HG03378 (cell line): ENCODE data around the gene KANSL1.
"Not testable (repeated sequence)": the region's sequence is repeated elsewhere in the genome, so short reads cannot be mapped to it uniquely, and the experiment has no call there.

Source experiments
- ATAC-seq: cut with Tn5 transposase; IDR thresholded peaks from one replicate; pipeline ENCODE4 v1.9.1; 2021; ENCODE audit warnings: mild to moderate bottlenecking, moderate library complexity; ENCODE audit not compliant: unreplicated experiment

Gene KANSL1

GRCh38 chr17:46192439-46193150 lies 634 bp downstream of the KANSL1 start:
- peak; percentile 8 for ATAC-seq

- ATAC-seq = no peak
These were observed 1.1 kb downstream of the KANSL1 start for GRCh38 chr17:46192189-46192438.

- no peak for ATAC-seq
These were observed 1.7 kb downstream of the KANSL1 start for GRCh38 chr17:46191322-46192188.

DNA sequence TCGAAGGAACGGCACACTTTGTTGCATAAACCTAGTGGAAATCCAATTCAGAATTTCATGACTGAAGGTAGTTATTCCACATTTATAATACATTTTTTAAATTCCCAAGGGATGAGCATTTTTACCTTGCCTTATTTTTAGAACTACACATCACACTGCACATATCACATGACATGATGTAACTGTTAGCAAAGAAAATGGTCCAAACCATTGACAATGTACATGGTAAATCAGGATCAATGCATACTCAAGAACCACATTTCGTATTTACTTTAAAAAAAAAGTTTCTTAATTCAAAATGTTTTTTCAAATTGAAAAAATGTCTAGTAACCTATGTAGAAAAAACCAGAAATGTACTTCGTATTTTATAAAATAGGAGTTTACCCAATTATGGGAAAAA lies 2.5 kb downstream of the KANSL1 start:
- no peak for ATAC-seq

DNA sequence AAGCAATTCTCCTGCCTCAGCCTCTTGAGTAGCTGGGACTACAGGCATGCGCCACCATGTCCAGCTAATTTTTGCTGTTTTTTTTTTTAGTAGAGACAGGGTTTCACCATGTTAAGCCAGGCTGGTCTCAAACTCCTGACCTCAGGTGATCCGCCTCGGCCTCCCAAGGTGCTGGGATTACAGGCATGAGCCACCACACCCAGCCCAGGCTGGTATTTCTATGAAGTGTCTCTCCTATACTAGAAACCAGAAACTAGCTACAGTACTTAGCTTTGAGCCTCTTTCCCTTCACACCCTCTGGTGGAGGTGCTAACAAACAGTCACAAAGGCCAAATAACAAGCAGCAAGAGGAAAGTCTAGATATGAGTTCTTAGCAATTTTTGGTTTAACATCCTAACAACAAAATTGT lies 6.4 kb downstream of the KANSL1 start:
- not testable (repeated sequence) for ATAC-seq

DNA sequence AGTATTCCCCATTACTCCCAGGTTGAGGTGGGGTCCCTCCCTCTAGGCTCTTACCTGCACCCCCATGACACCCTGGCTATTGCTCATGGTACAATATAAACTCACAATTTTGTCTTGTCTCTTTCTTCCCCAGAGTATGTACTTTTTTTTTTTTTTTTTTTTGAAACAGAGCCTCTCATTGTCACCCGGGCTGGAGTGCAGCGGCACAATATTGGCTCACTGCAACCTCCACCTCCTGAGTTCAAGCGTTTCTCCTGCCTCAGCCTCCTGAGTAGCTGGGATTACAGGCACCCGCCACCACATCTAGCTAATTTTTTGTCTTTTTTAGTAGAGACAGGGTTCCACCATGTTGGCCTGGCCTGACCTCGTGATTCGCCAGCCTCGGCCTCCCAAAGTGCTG lies 8.5 kb downstream of the KANSL1 start:
- ATAC-seq = no peak

GRCh38 chr17:46183383-46183782 lies 9.8 kb downstream of the KANSL1 start:
- not testable (repeated sequence) for ATAC-seq

- no peak for ATAC-seq
These were observed 10.3 kb downstream of the KANSL1 start for GRCh38 chr17:46182961-46183360.

GRCh38 chr17:46181940-46182339 lies 11.3 kb downstream of the KANSL1 start:
- no peak for ATAC-seq

- not testable (repeated sequence) for ATAC-seq
These were observed 11.9 kb downstream of the KANSL1 start for GRCh38 chr17:46181316-46181715.

- no peak for ATAC-seq
These were observed 12.3 kb downstream of the KANSL1 start for GRCh38 chr17:46180892-46181274.

- ATAC-seq = not testable (repeated sequence)
These were observed 12.9 kb downstream of the KANSL1 start for GRCh38 chr17:46180185-46180891.

DNA sequence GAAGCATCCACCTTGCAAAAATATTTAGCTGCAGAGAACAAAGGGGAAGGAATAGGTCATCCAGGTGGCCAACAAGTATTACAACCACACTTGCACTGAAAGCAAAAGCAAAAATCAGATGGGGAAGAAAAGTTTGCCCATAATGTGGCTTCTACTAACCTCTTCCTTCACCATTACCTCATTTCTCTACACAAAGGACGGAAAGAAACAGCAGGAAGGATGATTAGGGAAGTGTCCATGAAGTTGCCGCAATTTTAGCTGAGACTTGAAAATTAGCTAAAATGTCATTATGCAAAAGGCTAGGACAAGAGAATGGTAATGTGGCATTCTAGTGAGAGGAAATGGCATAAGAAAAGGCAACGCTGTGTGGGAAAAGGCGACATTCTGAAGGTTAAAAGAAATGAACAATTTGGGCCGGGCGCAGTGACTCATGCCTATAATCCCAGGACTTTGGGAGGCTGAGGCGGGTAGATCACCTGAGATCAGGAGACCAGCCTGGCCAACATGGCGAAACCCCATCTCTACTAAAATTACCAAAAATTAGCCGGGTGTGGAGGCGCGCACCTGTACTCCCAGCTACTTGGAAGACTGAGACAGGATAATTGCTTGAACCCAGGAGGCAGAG lies 13.7 kb downstream of the KANSL1 start:
- ATAC-seq = no peak

DNA sequence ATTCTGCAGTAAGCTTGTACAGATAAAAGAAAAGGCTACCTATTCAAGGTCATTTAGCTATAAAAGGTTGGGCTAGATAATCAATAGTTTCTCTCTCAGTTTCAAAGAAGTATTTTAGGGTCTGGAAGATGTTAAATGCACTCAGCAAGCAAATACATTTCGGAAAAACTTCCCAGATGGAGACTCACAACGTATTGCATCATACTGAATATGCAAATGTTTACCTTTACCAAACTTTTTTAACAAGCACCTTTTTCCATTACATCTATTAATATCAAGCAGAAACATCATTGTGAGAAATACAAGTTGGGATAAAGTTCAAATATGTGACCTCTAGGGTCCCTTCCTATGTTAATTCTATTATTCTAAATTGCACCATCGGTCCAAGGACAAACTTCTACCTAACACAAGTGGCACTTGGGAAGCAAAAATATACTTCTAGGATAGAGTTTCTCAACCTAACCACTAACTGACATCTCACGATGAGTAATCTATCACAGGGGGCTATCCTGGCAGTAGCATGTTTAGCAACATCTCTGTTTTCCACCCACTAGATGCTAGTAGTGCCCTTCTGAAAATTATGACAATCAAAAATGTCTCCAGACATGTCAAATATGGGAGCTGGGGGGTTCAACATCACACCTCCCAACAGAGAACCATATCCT lies 14.5 kb downstream of the KANSL1 start:
- ATAC-seq = no peak

- ATAC-seq = no peak
These were observed 16.3 kb downstream of the KANSL1 start for GRCh38 chr17:46176975-46177374.

- no peak for ATAC-seq
These were observed 17.3 kb downstream of the KANSL1 start for GRCh38 chr17:46175891-46176290.

GRCh38 chr17:46173153-46173552 lies 20.1 kb downstream of the KANSL1 start:
- no peak for ATAC-seq

DNA sequence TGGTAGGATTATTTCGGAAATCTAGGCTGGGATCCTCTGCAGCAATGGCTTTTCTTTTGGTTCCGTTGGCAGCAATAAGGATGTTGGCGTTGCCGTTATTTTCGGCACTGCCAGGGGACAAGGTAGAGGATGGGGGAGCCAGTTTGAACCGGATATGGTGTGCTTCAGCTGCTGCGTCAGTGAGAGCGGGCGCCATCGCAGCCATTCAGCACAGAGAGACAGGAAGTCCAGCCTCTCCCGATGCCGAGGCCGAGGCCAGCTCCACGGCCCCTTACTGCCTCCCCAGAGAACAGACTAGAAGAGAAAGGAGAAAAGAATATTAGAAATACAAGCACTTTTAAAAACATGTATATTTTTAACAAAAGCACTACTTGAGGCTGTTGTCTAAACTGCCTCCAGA lies 21.3 kb downstream of the KANSL1 start:
- ATAC-seq = no peak

DNA sequence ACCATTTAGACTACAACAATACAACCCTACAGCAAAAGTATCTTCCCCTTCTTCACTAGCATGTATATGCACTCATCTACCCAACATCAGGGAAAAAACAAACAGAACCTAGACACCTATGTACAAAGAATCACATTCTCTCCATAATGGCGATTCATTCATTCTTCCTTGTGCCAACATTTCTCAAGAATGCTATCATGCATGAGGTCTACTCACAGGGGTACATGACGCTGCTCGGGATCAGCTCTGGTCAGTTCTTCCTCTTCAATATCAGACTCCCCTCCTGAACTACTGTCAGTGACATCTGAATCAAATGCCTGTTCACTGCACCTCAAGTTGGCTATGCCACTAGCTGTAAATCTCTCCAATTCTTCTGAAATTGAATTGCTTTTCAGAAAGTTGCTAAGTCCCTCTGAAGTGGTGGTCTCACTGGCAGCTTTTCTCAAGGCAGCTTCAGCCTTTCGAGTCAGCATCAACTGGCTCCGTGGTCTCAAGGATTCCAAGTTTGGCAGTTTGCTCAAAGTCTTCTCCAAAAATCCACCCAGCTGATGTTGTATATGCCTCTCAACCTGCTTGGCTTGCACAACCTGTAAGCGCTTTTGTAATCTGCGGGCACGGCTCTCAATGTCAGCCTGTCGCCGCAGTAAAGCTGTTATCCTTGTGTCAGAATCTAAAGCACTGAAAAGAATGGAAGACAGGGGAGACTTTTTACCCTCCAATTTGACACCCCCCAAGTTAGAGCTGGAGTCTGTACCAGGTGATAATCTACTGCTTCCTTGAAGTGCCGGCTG lies 22.4 kb downstream of the KANSL1 start:
- no peak for ATAC-seq
